ENCODE measurements around the gene UNC93A. TPM values are rescaled to one million over a fixed set of nuclear protein-coding genes. Genes with fewer than 3 reads are reported as not detected.
"Not testable (repeated sequence)": the region's sequence is repeated elsewhere in the genome, so short reads cannot be mapped to it uniquely, and the experiment has no call there.

The UNC93A gene
- total RNA-seq, 6 donors from 2014 or later = not detected

GRCh38 chr6:167304912-167305311 is 13.8 kb downstream of the UNC93A start:
- Histone ChIP-seq H3K9me3 (no peaks in the 10 kb centered on the region), H3K27me3 (no peaks in the 10 kb centered on the region), H3K27ac (no peak overlapping the region), H3K4me1 (no peaks in the 10 kb centered on the region), H3K4me3 (no peak overlapping the region), H3K36me3 (no peaks in the 10 kb centered on the region)
- 90 to 94% methylated on average over 2 of the region's 2 CpGs for WGBS, 2 donors
- TF ChIP-seq POLR2AphosphoS5 (IDR thresholded peaks at IDR 0.05) = no peak
- TF ChIP-seq POLR2A (IDR thresholded peaks at IDR 0.05) = no peak
- TF ChIP-seq EP300 (IDR thresholded peaks at IDR 0.05) = no peak
- TF ChIP-seq CTCF (IDR thresholded peaks at IDR 0.05) = no peak
- ATAC-seq (ENCODE audit: low FRiP score in 2 of 2) = no peak
- DNase-seq = no peak

- no peak overlapping the region for H3K27ac ChIP-seq
- H3K36me3 ChIP-seq = no peaks in the 10 kb centered on the region
- H3K27me3 ChIP-seq = no peaks in the 10 kb centered on the region
- ATAC-seq (ENCODE audit: low FRiP score in 2 of 2) (no peak), DNase-seq (no peak)
- WGBS, 2 donors = 88 to 95% methylated on average over 18 of the region's 18 CpGs
- no peak for TF ChIP-seq POLR2A (IDR thresholded peaks at IDR 0.05)
- no peak for TF ChIP-seq EP300 (IDR thresholded peaks at IDR 0.05)
- no peak for TF ChIP-seq CTCF (IDR thresholded peaks at IDR 0.05)
- no peak for TF ChIP-seq POLR2AphosphoS5 (IDR thresholded peaks at IDR 0.05)
- no peaks in the 10 kb centered on the region for H3K4me1 ChIP-seq
- H3K9me3 ChIP-seq = no peaks in the 10 kb centered on the region
- no peak overlapping the region for H3K4me3 ChIP-seq
Observed at GRCh38 chr6:167305796-167306195, 14.7 kb downstream of the UNC93A start.

GRCh38 chr6:167306401-167306998 is 15.4 kb downstream of the UNC93A start:
- no peaks in the 10 kb centered on the region for H3K36me3 ChIP-seq
- ATAC-seq (ENCODE audit: low FRiP score in 2 of 2) (no peak), DNase-seq (no peak)
- no peak overlapping the region for H3K27ac ChIP-seq
- TF ChIP-seq CTCF (IDR thresholded peaks at IDR 0.05) (no peak), EP300 (IDR thresholded peaks at IDR 0.05) (no peak)
- H3K4me3 ChIP-seq = no peak overlapping the region
- H3K9me3 ChIP-seq = no peaks in the 10 kb centered on the region
- H3K4me1 ChIP-seq = no peaks in the 10 kb centered on the region
- WGBS, 2 donors = 81 to 87% methylated on average over 11 to 15 of the region's 15 CpGs
- no peaks in the 10 kb centered on the region for H3K27me3 ChIP-seq

- Histone ChIP-seq H3K27me3 (no peaks in the 10 kb centered on the region), H3K27ac (no peak overlapping the region), H3K9me3 (no peaks in the 10 kb centered on the region), H3K36me3 (no peaks in the 10 kb centered on the region), H3K4me3 (no peak overlapping the region), H3K4me1 (no peaks in the 10 kb centered on the region)
- 79 to 81% methylated on average over 16 to 20 of the region's 20 CpGs for WGBS, 2 donors
- TF ChIP-seq POLR2AphosphoS5 (IDR thresholded peaks at IDR 0.05) (no peak), EP300 (IDR thresholded peaks at IDR 0.05) (no peak), CTCF (IDR thresholded peaks at IDR 0.05) (no peak), POLR2A (IDR thresholded peaks at IDR 0.05) (no peak)
- DNase-seq = no peak
- ATAC-seq (ENCODE audit: low FRiP score in 2 of 2) = no peak
Observed at GRCh38 chr6:167307342-167307955, 16.3 kb downstream of the UNC93A start.

- DNase-seq = no peak
- no peak overlapping the region for H3K4me3 ChIP-seq
- ATAC-seq (ENCODE audit: low FRiP score in 2 of 2) = peak in 1 of 2 donors; percentile 5
- H3K27me3 ChIP-seq = no peaks in the 10 kb centered on the region
- no peaks in the 10 kb centered on the region for H3K9me3 ChIP-seq
- H3K27ac ChIP-seq = no peak overlapping the region
- no peaks in the 10 kb centered on the region for H3K4me1 ChIP-seq
- 98 to 100% methylated on average over 1 to 4 of the region's 5 CpGs for WGBS, 2 donors
- no peaks in the 10 kb centered on the region for H3K36me3 ChIP-seq
- TF ChIP-seq EP300 (IDR thresholded peaks at IDR 0.05) (no peak), POLR2A (IDR thresholded peaks at IDR 0.05) (no peak), POLR2AphosphoS5 (IDR thresholded peaks at IDR 0.05) (no peak), CTCF (IDR thresholded peaks at IDR 0.05) (no peak)
Observed at GRCh38 chr6:167308207-167308606, 17.1 kb downstream of the UNC93A start.

- H3K9me3 ChIP-seq; DNase-seq; H3K27ac ChIP-seq; H3K4me3 ChIP-seq; H3K27me3 ChIP-seq; H3K36me3 ChIP-seq; H3K4me1 ChIP-seq; ATAC-seq (ENCODE audit: low FRiP score in 2 of 2): not testable (repeated sequence)
- WGBS, 2 donors = 73 to 85% methylated on average over 13 to 17 of the region's 17 CpGs
Observed at GRCh38 chr6:167309355-167310192, 18.5 kb downstream of the UNC93A start.

All from upper lobe of left lung (tissue), 6 donors.